Liver (tissue), 3 donors: ENCODE data around the gene TTC7B.
"Not testable (repeated sequence)": the region's sequence is repeated elsewhere in the genome, so short reads cannot be mapped to it uniquely, and the experiment has no call there.

Source experiments
- TAF1 ChIP-seq: conservative IDR thresholded peaks from 2 replicates; pipeline ENCODE4 v1.6.1; 2016; ENCODE audit warnings: antibody characterized with exemption, mild to moderate bottlenecking
- TF ChIP-seq, protein P1 (sequence below): fragments of 150-350 bp; IDR thresholded peaks from 2 replicates; pipeline ENCODE4 v1.5.1; 2017; ENCODE audit warnings: improper control_type of control experiment, low read depth, low read length; ENCODE audit not compliant: missing input control
- donor health status: healthy.
- donor health status: healthy.

DNA sequence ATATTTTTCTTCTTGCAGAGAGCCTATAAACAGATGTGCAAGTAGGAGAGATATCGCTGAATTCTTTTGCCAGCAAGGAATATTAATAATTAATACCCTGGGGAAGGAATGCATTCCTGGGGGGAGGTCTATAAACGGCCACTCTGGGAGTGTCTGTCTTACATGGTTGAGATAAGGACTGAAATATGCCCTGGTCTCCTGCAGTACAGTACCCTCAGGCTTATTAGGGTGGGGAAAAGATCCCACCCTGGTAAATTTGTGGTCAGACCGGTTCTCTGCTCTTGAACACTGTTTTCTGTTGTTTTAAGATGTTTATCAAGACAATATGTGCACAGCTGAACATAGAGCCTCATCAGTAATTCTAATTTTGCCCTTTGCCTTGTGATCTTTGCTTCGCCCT, 7.3 kb upstream of the TTC7B start:
- not testable (repeated sequence) for TF ChIP-seq TAF1
- TF ChIP-seq, protein P1, sequence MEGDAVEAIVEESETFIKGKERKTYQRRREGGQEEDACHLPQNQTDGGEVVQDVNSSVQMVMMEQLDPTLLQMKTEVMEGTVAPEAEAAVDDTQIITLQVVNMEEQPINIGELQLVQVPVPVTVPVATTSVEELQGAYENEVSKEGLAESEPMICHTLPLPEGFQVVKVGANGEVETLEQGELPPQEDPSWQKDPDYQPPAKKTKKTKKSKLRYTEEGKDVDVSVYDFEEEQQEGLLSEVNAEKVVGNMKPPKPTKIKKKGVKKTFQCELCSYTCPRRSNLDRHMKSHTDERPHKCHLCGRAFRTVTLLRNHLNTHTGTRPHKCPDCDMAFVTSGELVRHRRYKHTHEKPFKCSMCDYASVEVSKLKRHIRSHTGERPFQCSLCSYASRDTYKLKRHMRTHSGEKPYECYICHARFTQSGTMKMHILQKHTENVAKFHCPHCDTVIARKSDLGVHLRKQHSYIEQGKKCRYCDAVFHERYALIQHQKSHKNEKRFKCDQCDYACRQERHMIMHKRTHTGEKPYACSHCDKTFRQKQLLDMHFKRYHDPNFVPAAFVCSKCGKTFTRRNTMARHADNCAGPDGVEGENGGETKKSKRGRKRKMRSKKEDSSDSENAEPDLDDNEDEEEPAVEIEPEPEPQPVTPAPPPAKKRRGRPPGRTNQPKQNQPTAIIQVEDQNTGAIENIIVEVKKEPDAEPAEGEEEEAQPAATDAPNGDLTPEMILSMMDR: not testable (repeated sequence)
